HepG2 (cell line): ENCODE results near the gene PPP2R2D.

Source experiments
- BHLHE40 ChIP-seq: IDR thresholded peaks from 2 replicates; pipeline ENCODE4 v1.6.1; 2011; ENCODE audit warnings: low read length, improper control_type of control experiment
- FOXA3 ChIP-seq: IDR thresholded peaks from 2 replicates; pipeline ENCODE4 v1.6.1; 2016; ENCODE audit warnings: missing genetic modification reagents, missing compliant biosample characterization
- JARID2 ChIP-seq: sonication (generic); formaldehyde crosslinking; IDR thresholded peaks from 2 replicates; pipeline ENCODE4 v1.8.1; 2023; ENCODE audit warnings: missing genetic modification reagents, inconsistent platforms; ENCODE audit not compliant: insufficient replicate concordance
- MIER3 ChIP-seq: IDR thresholded peaks from 2 replicates; pipeline ENCODE4 v1.6.1; 2016; ENCODE audit warnings: missing compliant biosample characterization, borderline replicate concordance
- POLR2A ChIP-seq, 2 experiments: IDR thresholded peaks; 2 replicates each; pipeline ENCODE4 v1.6.1; 2011; ENCODE audit warnings: low read depth in 2 of 2, low read length in 2 of 2, mild to moderate bottlenecking in 1 of 2, moderate library complexity in 1 of 2; ENCODE audit not compliant: insufficient read depth in 1 of 2
- RFX5 ChIP-seq: IDR thresholded peaks from 2 replicates; pipeline ENCODE4 v1.6.1; 2011; ENCODE audit warnings: low read depth, low read length, improper control_type of control experiment
- SUZ12 ChIP-seq: fragments of 150-350 bp; IDR thresholded peaks from 2 replicates; pipeline ENCODE4 v1.6.1; 2014; ENCODE audit warnings: low read depth, low read length
- TAF1 ChIP-seq: sonication (generic); formaldehyde crosslinking; IDR thresholded peaks from 2 replicates; pipeline ENCODE4 v1.4.0; 2020; ENCODE audit warnings: missing genetic modification reagents
- TGIF2 ChIP-seq: IDR thresholded peaks from 2 replicates; pipeline ENCODE4 v1.6.1; 2016; ENCODE audit warnings: control low read depth, missing compliant biosample characterization
- TF ChIP-seq, protein P1 (sequence below): sonication (generic); formaldehyde crosslinking; IDR thresholded peaks from 2 replicates; pipeline ENCODE4 v1.8.1; 2023; ENCODE audit warnings: missing genetic modification reagents, mild to moderate bottlenecking, borderline replicate concordance
- TF ChIP-seq, protein P2 (sequence below): sonication (generic); formaldehyde crosslinking; IDR thresholded peaks from 2 replicates; pipeline ENCODE4 v1.8.0; 2022; ENCODE audit warnings: mild to moderate bottlenecking, missing genetic modification reagents; ENCODE audit not compliant: insufficient replicate concordance
- TF ChIP-seq, protein P3 (sequence below): sonication (generic); formaldehyde crosslinking; IDR thresholded peaks from 2 replicates; pipeline ENCODE4 v1.5.1; 2020; ENCODE audit warnings: mild to moderate bottlenecking, missing genetic modification reagents, moderate library complexity

DNA sequence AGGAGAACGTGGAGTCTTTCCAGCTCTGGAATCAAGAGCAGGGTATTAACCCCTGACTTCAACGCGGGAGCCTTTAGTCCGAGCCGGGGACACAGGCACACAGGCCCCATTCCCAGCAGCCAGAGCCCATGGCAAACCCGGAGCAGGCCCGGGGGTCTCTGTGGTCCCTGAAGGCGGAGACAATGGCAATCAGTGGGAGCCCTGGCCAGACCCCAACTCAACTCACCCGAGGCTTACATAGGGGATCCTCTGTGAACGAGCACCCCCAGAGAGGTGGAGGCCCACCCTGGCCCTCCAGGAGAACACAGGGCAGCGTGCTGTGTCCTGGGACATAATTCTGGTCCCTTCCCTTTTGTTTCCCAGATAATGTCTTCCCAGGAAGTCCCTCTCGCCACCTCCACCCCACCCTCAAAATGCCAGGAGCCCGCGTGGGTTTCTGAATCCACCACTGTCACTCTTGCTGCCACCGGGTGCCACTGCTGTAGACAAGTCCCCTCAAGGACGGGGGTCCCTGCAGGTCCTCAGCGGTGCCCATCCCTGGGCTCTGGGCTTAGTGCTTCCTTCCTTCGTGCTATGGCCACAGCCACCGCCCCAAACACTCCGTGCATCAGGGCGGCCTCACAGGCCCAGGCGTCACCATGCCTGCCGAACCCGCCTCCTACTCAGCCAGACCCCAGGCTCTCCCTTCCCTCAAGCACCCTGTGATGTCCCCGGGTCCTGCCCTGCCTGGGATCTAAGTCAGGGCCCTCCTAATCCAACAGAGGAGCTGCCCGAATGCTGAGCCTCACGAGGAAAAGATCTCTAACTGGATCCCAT, 28.6 kb upstream of the PPP2R2D start:
- no peak for TF ChIP-seq SUZ12
- TF ChIP-seq, protein P1, sequence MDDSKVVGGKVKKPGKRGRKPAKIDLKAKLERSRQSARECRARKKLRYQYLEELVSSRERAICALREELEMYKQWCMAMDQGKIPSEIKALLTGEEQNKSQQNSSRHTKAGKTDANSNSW (CRISPR knock-in tag): no peak
- TF ChIP-seq FOXA3 (CRISPR knock-in tag): no peak
- no peak for TF ChIP-seq RFX5
- TF ChIP-seq BHLHE40: no peak
- TF ChIP-seq, protein P2, sequence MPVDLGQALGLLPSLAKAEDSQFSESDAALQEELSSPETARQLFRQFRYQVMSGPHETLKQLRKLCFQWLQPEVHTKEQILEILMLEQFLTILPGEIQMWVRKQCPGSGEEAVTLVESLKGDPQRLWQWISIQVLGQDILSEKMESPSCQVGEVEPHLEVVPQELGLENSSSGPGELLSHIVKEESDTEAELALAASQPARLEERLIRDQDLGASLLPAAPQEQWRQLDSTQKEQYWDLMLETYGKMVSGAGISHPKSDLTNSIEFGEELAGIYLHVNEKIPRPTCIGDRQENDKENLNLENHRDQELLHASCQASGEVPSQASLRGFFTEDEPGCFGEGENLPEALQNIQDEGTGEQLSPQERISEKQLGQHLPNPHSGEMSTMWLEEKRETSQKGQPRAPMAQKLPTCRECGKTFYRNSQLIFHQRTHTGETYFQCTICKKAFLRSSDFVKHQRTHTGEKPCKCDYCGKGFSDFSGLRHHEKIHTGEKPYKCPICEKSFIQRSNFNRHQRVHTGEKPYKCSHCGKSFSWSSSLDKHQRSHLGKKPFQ (CRISPR knock-in tag): no peak
- TF ChIP-seq JARID2: no peak
- no peak for TF ChIP-seq TGIF2 (CRISPR knock-in tag)
- no peak for TF ChIP-seq MIER3 (CRISPR knock-in tag)
- TF ChIP-seq, protein P3, sequence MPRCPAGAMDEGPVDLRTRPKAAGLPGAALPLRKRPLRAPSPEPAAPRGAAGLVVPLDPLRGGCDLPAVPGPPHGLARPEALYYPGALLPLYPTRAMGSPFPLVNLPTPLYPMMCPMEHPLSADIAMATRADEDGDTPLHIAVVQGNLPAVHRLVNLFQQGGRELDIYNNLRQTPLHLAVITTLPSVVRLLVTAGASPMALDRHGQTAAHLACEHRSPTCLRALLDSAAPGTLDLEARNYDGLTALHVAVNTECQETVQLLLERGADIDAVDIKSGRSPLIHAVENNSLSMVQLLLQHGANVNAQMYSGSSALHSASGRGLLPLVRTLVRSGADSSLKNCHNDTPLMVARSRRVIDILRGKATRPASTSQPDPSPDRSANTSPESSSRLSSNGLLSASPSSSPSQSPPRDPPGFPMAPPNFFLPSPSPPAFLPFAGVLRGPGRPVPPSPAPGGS (CRISPR knock-in tag): no peak
- no peak for TF ChIP-seq TAF1 (CRISPR knock-in tag)
- TF ChIP-seq POLR2A (IDR thresholded peaks at IDR 0.05; ENCODE audit: insufficient read depth in 1 of 2, low read depth in 2 of 2, low read length in 2 of 2): no peak
